Testis (tissue), 2 donors: ENCODE measurements around the gene TSPAN12.

Source experiments
- POLR2A ChIP-seq: fragments of 450-650 bp; IDR thresholded peaks from one replicate; pipeline ENCODE4 v1.6.1; 2017; ENCODE audit warnings: antibody characterized with exemption, mild to moderate bottlenecking, moderate library complexity
- TF ChIP-seq, protein P1 (sequence below), 3 experiments: fragments of 450-650 bp in 2 of 3; fragments of 200-600 bp in 1 of 3; sonication (generic) in 1 of 3; IDR thresholded peaks; one replicate each; pipeline ENCODE4 v1.5.1; 2016 to 2019; ENCODE audit warnings: antibody characterized with exemption in 3 of 3, mild to moderate bottlenecking in 2 of 3, moderate library complexity in 1 of 3

DNA sequence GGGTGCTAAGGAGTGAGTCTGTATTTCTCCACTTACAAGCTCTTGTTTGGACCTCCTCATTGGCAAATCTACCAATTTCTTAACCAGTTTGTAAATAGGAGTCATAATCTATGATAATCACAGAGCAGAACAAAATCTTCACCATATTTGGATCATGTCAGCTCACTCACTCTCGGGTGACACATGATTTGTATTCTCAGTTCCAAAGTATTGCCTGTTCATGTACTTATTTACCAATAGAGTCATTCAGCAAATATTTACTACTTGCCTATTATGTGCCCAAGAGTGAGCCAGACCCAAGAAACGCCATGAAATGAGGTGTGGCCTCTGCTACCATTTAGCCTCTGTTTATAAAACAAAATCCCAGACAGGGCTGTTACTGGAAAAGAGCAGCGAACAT, 114.8 kb downstream of the TSPAN12 start:
- TF ChIP-seq POLR2A, result no peak
- TF ChIP-seq, protein P1, sequence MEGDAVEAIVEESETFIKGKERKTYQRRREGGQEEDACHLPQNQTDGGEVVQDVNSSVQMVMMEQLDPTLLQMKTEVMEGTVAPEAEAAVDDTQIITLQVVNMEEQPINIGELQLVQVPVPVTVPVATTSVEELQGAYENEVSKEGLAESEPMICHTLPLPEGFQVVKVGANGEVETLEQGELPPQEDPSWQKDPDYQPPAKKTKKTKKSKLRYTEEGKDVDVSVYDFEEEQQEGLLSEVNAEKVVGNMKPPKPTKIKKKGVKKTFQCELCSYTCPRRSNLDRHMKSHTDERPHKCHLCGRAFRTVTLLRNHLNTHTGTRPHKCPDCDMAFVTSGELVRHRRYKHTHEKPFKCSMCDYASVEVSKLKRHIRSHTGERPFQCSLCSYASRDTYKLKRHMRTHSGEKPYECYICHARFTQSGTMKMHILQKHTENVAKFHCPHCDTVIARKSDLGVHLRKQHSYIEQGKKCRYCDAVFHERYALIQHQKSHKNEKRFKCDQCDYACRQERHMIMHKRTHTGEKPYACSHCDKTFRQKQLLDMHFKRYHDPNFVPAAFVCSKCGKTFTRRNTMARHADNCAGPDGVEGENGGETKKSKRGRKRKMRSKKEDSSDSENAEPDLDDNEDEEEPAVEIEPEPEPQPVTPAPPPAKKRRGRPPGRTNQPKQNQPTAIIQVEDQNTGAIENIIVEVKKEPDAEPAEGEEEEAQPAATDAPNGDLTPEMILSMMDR (IDR thresholded peaks at IDR 0.05), result no peak
